ENCODE results near the gene BAAT.
"Not testable (repeated sequence)": the region's sequence is repeated elsewhere in the genome, so short reads cannot be mapped to it uniquely, and the experiment has no call there.

Gene BAAT

DNA sequence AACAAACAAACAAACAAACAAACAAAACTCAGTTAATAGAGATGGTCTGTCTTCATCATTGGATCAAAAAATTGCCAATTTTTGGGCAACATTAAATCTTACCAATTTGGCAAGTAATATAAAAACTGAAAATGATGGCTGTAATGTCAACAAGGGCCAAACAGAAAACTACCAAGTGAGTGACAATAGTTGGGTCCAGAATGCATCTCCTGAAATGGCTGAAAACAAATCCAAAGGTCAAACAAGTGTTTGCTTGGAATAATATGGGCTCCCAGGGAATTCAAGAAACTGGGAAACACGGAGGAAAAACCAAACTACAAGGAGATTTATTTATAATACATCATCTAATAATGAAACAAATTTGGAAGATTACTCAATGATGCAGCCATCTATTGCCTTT, 25.1 kb downstream of the BAAT start:
- DNase-seq (ENCODE audit: low spot score), result no peak

DNA sequence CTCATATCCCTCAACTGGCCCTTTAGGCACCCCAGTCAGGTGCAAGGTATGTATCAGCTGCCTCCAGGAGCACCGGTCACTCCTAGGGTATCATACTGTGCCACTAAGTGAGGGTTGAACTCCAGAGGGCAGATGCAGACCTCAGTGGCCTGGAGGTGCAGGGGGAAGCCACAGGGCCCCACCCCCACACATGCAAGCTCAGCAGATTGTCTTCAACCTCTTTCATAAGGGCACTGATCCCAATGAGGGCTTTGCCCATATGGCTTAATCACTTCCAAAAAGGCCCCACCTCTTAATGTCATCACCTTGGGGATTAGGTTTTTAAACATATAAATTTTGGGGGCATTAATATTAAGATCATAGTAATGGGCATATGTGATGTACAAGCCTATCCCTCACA, 28.2 kb downstream of the BAAT start:
- no peak for DNase-seq (ENCODE audit: low spot score)

DNA sequence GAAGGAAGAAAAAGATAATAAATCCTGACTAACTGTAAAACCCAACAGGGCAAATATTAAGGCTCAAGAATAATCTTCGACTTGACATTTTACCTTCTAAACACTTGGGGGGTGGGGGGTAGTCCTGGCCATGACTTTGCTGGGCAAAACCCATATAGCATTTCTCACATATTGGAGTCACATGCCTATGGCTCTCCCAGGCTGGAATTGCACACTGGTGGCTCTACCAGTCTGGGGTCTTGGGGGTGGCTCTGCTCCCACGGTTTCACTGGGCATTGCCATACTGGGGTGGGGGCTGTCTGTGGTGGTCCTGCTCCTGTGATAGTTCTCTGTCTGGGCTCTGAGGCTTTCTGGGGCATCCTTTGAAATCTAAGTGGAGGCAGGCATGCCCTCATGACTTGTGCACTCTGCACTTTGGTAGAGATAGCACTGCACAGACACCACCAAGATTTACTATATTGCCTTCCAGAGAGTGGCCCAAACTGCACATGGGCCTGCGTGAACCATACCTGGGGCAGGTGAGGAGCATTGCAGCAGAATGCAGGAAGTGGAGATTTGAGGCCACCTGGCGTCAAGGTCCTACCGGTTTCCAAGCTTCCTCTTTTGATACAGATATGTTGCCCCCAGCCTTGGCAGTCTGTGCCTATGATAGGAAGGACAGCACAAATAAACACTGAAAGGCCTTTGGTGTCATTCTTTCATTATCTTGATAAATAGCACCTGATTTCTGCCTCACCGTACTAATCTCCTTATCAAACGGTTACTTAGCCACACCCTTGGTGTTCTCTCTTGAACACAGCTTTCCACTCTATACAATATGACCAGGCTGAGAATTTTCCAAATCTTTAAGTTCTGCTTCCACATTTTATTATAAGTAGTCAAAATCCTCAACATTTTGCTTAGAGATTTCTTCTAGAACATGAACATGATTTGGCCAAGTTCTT, 29.8 kb downstream of the BAAT start:
- no peak for DNase-seq (ENCODE audit: low spot score)

DNA sequence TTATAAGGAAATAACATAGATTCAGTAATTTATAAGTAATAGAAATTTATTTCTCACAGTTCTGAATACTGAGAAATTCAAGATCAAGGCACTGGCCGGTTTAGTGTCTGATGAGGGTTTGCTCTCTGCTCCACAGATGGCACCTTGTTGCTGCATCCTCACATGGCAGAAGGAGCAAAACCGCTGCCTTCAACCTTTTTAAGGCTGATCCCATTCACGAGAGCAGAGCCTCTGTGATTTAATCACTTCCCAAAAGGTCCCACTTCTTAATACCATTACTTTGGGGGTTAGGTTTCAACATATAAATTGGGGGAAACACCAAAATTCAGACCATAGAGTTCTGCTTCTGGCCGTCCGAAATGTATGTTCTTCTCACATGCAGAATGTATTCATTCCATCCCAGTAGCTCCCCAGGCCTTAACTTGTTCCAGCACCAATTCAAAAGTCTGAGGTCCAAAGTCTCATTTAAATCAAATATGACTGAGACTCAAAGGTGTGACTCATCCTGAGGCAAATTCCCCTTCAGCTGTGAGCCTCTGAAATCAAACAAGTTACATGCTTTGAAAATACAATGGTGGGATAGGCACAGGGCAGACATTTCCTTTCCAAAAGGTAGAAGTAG, 30.6 kb downstream of the BAAT start:
- no peak for DNase-seq (ENCODE audit: low spot score)

DNA sequence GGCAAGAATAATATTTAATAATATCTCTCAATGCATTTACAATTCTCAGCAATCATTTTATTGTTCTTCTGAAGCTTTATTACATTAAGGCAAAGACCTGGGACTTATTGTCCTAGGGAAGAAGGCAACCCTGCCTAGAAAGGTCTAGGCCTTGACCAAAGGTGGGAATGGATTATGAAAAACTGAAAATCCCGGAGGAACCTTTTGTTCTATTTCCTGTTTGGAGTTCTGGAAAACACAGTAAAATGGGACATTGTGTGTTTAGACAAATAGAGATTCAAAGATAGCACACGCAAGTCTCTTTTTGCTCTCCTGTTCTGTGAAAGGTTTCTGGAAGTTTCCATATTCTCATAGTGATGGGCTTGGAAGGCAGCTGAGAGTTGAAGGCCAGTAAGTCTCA, 31.1 kb downstream of the BAAT start:
- no peak for DNase-seq (ENCODE audit: low spot score)

DNA sequence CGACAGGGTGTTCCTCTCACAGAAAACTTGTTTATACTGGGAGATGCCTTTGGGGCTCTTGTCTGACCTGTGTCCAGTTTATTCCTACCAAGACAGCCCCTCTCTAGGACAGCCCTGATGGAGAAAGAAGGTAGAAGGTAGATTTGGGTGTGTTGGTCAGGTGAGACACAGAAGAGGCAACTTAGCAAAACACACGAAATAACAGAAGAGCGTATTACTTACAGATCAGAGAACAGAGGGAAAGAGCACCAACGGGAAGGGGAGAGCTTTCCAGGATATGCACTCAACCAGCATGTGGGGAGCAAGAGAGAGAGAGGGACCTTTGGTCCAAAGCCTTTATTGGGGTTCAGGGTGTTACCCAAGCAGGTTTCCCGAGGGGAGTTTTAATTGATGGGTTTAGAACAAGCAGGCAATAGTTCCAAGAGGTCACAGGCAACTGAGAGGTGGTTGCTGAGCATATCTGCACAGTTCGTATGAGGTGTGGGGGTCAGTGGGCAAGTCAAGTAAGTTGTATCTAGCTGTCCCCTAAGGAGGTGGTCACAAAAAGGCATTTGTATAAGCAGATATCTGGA, 31.8 kb downstream of the BAAT start:
- DNase-seq (ENCODE audit: low spot score), result no peak

DNA sequence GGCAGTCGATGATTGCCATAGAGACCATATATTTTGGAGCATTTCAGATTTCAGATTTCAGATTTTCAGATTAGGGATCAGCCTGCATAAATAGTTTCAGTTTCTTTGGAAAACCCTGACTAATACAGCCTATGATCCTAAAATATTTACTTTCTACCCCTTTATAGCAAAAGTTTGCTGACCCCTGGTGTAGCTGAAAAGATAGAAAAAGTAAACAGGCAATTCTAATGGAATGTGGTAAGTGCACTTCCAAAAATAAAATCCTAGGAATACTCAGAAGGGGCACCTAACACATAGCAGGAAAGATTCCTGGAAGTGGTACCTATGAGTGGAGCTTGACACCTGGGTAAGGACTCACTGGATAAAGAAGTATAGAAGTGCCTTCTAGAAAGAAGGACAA, 34.5 kb downstream of the BAAT start:
- no peak for DNase-seq (ENCODE audit: low spot score)

DNA sequence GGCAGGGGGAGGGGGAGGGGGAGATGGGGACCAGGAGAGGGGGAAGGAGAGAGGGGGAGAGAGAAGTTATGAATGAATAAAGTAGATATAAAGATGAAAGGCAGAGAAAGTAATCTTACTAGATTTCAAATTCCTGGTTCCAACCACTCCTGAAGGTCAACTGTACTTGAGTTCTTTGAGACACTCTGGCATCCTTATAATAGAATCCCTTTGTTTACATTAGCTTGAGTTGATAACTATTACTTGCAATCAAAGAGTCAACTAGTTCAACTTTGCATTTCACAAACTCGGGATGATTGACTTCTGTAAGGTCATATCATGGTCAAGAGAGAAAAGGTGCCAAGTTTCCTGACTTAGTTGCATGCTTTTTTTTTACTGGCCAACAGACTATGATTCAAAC, 42.2 kb downstream of the BAAT start:
- no peak for DNase-seq (ENCODE audit: low spot score)

DNA sequence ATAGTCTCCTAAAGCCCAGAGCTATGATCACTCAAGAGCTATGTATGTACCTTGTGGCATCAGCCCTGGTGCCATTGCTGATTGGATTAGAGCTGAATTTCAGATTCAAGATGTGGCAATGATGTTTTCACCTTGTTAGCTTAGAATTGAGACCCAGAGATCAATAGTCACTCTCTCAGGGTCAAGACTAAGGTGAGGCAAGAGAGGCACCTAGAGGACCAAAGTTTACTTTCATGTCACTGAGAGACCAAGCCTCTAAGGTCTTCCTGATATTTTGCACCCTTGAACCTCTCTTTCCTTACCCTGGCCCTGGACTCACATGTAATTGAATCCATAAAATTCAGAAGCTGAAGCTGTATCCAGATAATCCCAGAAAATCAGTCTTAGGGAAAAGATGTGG, 42.8 kb downstream of the BAAT start:
- DNase-seq (ENCODE audit: low spot score), result no peak

DNA sequence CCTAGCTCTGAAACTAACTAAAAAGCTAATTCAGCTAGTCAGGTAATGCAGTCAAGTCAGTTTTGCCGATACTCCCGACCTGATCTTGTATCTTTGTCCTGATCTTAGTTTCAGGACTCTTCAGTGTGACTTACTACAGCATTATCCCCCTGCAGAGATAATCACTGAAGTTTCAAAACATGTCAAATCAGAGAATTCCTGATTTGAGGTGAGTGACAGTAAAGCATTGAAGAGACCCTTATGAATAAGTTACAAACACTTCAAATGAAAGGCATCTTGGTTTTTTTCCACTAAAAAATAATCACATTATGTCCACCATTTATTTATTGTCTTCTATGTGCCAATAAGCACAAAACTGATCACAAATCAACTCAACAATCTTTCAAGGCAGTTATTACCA, 47.6 kb downstream of the BAAT start:
- DNase-seq (ENCODE audit: low spot score), result no peak

DNA sequence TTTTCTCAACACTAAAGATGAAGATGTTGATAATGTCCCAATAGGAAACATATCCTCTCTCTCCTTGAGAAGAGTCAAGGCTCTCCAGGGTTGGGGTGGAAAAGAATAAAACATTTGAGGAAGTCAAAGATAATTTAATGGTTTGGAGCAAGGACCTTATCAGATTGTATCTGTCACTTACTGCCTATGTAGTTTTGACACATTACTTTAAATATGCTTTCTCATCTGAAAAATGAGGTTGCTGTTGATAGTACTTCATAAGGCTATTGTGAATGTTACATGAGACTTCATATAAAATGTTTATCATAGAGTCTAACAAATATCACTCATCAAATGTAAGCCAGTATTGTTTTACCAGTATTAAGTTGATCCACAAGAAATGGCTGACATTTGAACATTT, 48.7 kb downstream of the BAAT start:
- no peak for DNase-seq (ENCODE audit: low spot score)

DNA sequence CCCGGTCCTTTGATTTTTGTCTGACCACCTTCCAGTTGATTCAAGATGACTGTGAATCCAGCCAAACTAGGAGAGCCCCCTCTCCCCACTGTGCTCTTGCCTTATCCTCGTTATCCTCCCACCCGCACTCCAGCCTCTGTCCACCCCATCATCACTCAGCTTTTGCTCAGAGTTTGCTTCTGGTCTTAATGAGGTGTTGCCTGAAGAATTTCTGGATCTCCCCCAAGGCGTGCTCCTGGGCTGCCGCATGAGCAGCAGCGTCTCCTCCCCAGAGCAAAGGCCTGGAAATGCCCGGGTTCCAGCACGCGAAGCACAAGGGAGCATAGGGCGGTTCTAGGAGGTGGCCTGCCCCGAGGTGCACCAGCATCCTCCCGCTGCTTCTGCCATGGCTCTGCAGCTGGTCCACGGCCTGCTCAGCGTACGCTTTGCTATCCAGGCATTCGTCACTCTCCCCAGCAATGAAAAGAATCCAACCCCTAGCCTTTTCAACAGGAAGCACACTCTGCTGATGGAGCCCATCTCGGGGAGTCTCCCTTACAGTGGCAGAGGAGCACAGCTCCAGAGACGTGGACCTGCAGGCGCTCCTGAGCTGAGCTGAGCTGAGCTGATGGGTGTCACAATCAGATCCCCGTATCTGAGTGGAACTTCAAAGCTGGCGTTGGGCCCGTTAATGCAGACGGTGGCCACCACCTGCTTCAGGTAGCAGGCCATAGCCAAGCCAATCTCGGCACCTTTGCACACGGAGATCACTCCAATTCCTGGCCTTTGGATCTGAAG, 50.7 kb downstream of the BAAT start:
- DNase-seq (ENCODE audit: low spot score), result no peak

DNA sequence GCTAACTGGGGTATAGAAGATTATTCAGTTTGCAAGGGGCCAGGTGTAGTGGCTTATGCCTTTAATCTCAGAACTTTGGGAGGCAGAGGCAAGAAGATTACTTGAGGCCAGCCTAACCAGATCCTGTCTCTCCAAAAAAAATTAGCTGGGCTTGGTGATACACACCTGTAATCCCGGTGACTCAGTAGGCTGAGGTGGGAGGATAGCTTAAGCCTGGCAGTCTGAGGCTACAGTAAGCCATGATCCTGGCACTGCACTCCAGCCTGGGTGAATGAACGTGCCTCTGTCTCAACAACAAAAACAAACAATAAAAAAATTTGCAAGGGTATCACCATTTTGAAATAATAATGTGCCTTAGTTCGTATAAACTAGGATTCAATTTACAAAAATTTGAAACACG, 51.3 kb downstream of the BAAT start:
- DNase-seq (ENCODE audit: low spot score), result no peak

DNA sequence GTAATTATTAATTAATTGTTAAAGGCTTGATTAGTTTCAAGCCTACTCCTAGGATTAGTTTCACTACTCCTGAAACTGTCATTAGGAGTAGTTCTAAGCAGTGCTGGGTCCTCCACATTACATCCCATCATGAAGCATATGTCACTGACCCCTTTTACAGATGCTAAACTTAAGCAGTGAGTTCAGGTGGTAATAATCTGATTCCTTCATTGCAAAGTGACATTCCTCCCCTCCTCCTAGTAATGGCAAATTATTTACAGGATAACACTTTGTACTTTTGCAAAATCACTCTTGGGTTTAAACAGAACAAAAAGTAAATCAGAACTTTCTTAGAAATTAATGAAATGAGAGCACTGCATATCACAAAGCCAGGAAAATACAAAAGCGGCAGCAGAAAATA, 52.4 kb downstream of the BAAT start:
- DNase-seq (ENCODE audit: low spot score), result no peak

DNA sequence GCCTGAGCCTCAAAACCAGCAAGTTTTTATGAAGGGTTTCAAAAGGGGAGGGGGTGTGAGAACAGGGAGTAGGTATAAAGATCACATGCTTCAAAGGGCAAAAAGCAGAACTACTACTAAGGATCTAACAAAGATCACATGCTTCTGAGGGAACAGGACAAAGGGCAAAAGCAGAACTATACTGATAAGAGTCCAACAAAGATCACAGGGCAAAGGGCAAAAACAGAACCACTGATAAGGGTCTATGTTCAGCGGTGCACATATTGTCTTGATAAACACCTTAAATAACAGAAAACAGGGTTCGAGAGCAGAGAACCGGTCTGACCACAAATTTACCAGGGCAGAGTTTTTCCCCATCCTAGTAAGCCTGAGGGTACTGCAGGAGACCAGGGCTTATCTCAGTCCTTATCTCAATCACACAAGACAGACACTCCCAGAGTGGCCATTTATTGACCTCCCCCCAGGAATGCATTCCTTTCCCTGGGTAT, 57.3 kb downstream of the BAAT start:
- not testable (repeated sequence) for DNase-seq (ENCODE audit: low spot score)

DNA sequence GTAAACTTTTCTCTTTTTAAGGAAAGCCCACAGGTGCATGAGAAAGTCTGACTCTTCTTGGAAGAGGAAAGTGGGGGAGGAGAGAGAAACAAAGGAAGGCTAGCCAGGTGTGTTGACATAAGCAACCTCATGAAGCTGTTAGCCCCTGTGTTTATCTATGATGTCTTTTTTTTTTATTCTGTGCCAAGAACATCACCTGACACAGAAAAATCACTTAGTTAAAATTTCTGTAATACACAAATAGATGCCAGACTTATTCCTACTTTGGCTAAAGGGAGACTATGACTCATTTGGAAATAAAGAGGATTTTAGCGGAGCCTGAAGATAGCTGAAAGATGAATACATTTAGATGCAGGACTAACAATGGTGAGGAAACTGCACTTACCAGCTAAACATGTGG, 58.3 kb downstream of the BAAT start:
- DNase-seq (ENCODE audit: low spot score), result no peak

DNA sequence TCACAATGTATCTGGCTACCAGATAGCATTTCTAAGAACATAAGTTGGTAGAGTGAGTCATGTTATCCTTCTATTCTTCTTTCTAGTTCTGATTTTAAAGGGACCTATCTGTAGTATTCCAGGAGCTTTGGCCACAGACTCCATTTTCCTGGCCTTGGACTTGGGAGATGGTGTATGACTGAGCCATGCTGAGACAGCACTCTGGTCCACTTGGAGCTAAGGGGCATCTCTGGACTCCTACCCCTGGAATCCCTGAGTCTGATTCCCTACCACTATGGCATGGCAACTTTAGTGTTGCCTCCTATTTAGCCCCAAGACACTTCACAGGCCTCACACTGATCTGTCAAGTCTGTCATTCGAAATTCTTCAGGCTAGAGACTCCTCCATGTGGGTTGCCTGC, 58.8 kb downstream of the BAAT start:
- no peak for DNase-seq (ENCODE audit: low spot score)

DNA sequence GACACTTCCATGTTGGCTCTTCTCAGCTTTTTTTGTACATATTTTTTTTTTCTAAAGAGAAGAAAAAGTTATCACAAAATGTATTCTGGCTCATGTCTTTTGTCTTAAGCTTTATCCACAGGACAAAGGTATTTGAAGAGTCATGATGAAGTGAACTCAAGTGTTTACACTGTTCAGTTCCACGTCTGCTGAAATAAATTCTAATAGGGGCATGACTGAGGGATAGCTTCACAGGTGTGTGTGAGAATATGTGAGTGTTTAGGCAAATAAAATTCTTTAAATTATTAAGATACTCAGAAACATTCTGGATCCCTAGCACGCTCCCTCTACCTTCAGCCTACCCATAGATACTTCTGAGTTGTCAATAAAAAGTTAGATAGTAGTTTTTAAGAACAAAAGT, 59.8 kb downstream of the BAAT start:
- DNase-seq (ENCODE audit: low spot score), result no peak

DNA sequence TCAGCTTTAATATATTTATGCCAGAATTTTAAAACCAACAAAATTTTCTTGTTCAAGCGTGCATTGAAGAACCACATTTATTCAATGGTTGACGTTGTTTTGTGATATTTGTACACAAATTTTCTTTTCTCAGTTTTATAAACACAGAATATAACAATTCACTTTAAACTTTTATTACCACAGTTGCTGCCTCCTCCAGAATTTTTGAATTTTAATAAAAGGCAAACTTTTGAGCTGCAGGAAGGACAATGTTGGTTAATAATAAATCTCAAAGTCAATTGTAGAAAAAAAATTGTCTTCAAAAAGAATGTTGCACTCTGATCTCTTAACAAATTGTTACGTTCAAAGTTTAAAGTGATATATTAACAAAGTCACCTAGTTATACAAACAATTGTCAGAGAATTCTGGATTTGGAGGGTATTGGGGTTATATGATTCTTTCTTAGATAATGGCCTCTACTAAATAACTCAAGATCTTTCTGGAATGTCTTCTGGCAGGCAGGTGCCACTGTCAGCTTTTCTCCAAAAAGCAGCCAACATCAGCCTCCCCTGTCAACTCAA, 60.5 kb downstream of the BAAT start:
- DNase-seq (ENCODE audit: low spot score), result no peak

DNA sequence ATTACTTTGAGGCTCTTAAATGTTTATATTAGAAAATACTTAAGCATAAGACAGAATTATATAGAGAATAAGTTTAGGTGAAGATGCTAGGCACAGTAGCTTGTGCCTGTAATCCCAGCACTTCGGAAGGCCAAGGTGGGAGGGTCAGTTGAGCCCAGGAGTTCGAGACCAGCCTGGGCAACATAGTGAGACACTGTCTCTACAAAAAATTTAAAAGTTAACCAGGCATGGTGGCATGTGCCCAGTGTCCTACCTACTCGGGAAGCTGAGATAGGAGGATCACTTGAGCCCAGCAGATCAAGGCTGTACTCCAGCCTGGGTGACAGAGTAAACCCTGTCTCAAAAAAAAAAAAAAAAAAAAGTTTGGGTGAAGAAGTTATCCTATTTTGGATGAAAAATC, 61.7 kb downstream of the BAAT start:
- DNase-seq (ENCODE audit: low spot score), result no peak

DNA sequence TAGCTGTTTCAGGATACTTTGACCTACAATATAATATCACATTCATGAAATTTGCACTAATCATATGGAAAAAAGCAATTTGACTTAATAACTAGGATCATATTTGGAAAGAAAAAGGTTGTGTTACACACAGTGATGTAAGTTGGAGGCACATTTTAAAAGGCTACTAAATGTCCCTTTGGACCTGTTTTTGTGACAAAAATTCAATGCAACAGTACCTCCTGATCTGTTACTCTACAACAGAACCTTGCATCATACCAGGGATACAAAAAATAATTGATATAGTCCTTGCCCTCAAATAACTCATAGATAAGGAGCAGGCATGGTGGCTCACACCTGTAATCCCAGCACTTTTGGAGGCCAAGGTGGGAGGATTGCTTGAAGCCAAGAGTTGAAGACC, 67.1 kb downstream of the BAAT start:
- DNase-seq (ENCODE audit: low spot score), result no peak

DNA sequence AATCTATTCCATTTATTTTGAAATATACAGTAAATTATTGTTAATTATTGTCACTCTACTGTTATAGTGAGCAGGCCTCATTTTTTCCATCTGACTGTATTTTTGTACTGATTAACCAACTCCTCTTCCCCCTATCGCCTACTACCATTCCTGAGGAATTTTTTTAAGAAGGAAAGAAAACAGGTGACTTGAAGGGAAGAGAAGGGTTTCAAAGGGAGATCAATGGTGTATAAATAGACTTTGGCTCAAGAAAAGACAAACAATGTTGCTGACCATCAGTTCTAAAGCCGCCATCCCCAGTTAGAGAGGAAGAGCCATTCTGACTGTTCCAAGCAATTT, 69.7 kb downstream of the BAAT start:
- DNase-seq (ENCODE audit: low spot score), result no peak
